Stimulated activated CD8-positive, alpha-beta memory T cell treated with anti-CD3 and anti-CD28 coated beads, Interleukin-4, amount 100 ng/mL, for 1 hour (primary cell): ENCODE measurements around the gene PTPRC.

ENCODE experiments used
- DNase-seq, 2 donors: peaks; one replicate each; pipeline ENCODE4 v3.0.0-alpha.2; 2020; ENCODE audit warnings: low read depth in 2 of 2, low spot score in 1 of 2

Gene PTPRC

GRCh38 chr1:198669771-198670170, 30.9 kb downstream of the PTPRC start:
- DNase-seq, result no peak

- no peak for DNase-seq
Observed at GRCh38 chr1:198671136-198671535, 32.3 kb downstream of the PTPRC start.

- DNase-seq, result no peak
Observed at GRCh38 chr1:198672124-198672523, 33.3 kb downstream of the PTPRC start.

- no peak for DNase-seq
Observed at GRCh38 chr1:198674009-198674408, 35.2 kb downstream of the PTPRC start.

- DNase-seq, result no peak
Observed at GRCh38 chr1:198676253-198676652, 37.4 kb downstream of the PTPRC start.

- DNase-seq, result no peak
Observed at GRCh38 chr1:198677027-198677426, 38.2 kb downstream of the PTPRC start.

GRCh38 chr1:198677871-198678270, 39.0 kb downstream of the PTPRC start:
- no peak for DNase-seq

- DNase-seq, result no peak
Observed at GRCh38 chr1:198678301-198678836, 39.5 kb downstream of the PTPRC start.

- DNase-seq, result no peak
Observed at GRCh38 chr1:198678901-198679329, 40.1 kb downstream of the PTPRC start.

- no peak for DNase-seq
Observed at GRCh38 chr1:198679535-198680173, 40.8 kb downstream of the PTPRC start.

GRCh38 chr1:198680174-198680875, 41.5 kb downstream of the PTPRC start:
- DNase-seq, result no peak

- no peak for DNase-seq
Observed at GRCh38 chr1:198681252-198681651, 42.4 kb downstream of the PTPRC start.

- DNase-seq, result peak in 1 of 2 donors; percentile 66
Observed at GRCh38 chr1:198681831-198682759, 43.3 kb downstream of the PTPRC start.

GRCh38 chr1:198682850-198683249, 44.0 kb downstream of the PTPRC start:
- DNase-seq, result no peak

GRCh38 chr1:198683449-198683848, 44.6 kb downstream of the PTPRC start:
- DNase-seq, result no peak

- no peak for DNase-seq
Observed at GRCh38 chr1:198686069-198686728, 47.4 kb downstream of the PTPRC start.

- DNase-seq, result no peak
Observed at GRCh38 chr1:198687429-198687828, 48.6 kb downstream of the PTPRC start.

GRCh38 chr1:198691063-198691462, 52.2 kb downstream of the PTPRC start:
- DNase-seq, result no peak

GRCh38 chr1:198693321-198693720, 54.5 kb downstream of the PTPRC start:
- DNase-seq, result no peak

- no peak for DNase-seq
Observed at GRCh38 chr1:198694542-198694941, 55.7 kb downstream of the PTPRC start.

- DNase-seq, result no peak
Observed at GRCh38 chr1:198696211-198696610, 57.4 kb downstream of the PTPRC start.
